ENCODE data around the gene ZNF142. TPM values are rescaled to one million over a fixed set of nuclear protein-coding genes. Genes with fewer than 3 reads are reported as not detected.

Gene ZNF142
- total RNA-seq, 1 donor from 2014 or later, result 34.1 TPM

DNA sequence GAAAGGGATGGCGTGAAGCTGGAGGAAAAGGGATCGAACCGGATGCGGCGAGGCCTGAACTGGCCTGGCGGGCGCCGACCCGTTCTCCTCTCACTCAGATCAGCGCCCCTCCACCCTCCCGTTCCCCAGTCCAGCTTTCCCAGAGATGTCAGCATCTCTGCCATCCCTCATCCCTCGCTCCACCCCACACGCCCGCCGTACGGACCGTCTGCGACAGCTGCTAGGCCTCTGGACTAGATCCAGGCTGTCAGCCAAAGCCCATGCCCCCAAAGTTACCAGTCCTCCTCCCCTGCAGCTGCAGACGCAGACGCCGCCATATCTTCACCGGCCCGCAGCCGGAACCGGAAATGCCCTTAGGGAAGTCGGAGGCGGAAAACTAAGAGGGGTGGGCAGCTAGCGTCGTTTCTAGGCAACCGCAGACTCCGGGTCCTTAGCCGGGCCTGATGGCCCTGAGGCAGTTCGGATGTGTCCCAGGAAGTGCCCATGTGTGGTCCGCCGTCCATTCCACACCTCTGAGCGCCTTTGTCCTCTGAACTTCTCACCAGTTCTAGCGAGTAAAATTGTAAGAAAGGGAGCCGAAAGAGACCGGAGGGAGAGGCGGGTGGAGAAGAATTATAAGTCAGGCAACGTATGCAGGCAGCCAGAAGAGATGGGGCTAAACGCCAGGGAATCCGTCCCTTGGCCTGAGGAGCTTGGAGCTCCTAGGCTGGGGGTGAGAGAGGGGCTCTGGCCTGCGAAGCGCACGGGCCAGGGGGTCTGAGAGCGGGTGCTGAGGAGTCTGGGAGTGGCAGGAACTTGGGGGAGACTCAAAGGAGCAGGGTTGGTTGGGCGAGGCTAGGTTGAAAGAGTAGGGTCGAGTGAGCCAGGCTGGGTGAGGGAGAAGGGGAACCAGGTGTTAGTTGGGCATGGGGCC, 12.5 kb upstream of the ZNF142 start, which contains the start of the genes RNF25 and STK36:
Gene RNF25 (minus strand): TSS at position 349 of the 913 bp plus-strand sequence. CDS start 32 bp downstream, at position 317.
Gene STK36 (plus strand): TSS at position 433 of the 913 bp plus-strand sequence. CDS start 744 bp downstream, outside the sequence.
- H3K4me3 Mint-ChIP-seq, result peak within 1 kb of the TSS; percentile 97
- H3K9me3 Mint-ChIP-seq, result no peaks in the 10 kb centered on the region
- peaks cover 20% of the 10 kb centered on the region for H3K4me1 Mint-ChIP-seq
- DNase-seq (ENCODE audit: low spot score in 2 of 2, unreplicated experiment in 2 of 2), result peak; percentile 53 to 80
- H3K27ac Mint-ChIP-seq, result peak within 1 kb of the TSS; percentile 97
- TF ChIP-seq, protein P1, sequence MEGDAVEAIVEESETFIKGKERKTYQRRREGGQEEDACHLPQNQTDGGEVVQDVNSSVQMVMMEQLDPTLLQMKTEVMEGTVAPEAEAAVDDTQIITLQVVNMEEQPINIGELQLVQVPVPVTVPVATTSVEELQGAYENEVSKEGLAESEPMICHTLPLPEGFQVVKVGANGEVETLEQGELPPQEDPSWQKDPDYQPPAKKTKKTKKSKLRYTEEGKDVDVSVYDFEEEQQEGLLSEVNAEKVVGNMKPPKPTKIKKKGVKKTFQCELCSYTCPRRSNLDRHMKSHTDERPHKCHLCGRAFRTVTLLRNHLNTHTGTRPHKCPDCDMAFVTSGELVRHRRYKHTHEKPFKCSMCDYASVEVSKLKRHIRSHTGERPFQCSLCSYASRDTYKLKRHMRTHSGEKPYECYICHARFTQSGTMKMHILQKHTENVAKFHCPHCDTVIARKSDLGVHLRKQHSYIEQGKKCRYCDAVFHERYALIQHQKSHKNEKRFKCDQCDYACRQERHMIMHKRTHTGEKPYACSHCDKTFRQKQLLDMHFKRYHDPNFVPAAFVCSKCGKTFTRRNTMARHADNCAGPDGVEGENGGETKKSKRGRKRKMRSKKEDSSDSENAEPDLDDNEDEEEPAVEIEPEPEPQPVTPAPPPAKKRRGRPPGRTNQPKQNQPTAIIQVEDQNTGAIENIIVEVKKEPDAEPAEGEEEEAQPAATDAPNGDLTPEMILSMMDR (IDR thresholded peaks at IDR 0.05; ENCODE audit: unreplicated experiment), result no peak
- H3K27me3 Mint-ChIP-seq (ENCODE audit: low read depth), result no peaks in the 10 kb centered on the region
- peaks cover 15% of the 10 kb centered on the region for H3K36me3 Mint-ChIP-seq

DNA sequence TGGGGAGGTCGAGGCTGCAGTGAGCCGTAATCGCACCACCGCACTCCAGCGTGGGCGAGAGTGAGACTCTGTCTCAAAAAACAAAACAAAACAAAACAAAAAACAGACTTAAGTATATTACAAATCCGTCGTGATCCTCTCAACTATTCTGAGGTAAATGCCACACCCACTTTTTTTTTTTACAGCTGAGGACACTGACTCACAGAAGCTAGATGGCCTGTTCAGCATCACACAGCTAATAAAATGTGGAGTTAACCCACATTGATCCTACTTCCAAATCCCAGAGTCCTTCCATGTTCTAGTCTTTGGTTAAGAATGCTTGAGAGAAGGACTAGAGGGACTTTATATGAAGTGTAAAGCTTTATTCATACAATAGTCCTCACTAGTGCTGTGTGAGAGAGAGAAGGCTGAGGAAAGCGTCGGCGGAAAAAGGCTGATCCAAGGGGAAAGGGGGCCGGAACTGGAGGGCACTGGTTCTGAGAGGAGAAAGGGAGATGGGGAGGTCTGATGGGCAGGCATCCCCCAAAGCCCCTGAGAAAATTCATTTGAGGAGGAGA, 11.8 kb upstream of the ZNF142 start:
- Mint-ChIP-seq H3K9me3 (no peaks in the 10 kb centered on the region), H3K27ac (peak overlapping the region; percentile 97), H3K4me1 (peaks cover 20% of the 10 kb centered on the region), H3K4me3 (peak overlapping the region; percentile 97), H3K36me3 (peaks cover 15% of the 10 kb centered on the region), H3K27me3 (ENCODE audit: low read depth) (no peaks in the 10 kb centered on the region)
- TF ChIP-seq, protein P1 (IDR thresholded peaks at IDR 0.05; ENCODE audit: unreplicated experiment), result no peak
- DNase-seq (ENCODE audit: low spot score in 2 of 2, unreplicated experiment in 2 of 2), result no peak

- H3K27me3 Mint-ChIP-seq (ENCODE audit: low read depth), result no peaks in the 10 kb centered on the region
- H3K4me3 Mint-ChIP-seq, result no peak overlapping the region
- TF ChIP-seq, protein P1 (IDR thresholded peaks at IDR 0.05; ENCODE audit: unreplicated experiment), result no peak
- no peaks in the 10 kb centered on the region for H3K9me3 Mint-ChIP-seq
- no peak for DNase-seq (ENCODE audit: low spot score in 2 of 2, unreplicated experiment in 2 of 2)
- H3K4me1 Mint-ChIP-seq, result peaks cover 9% of the 10 kb centered on the region
- H3K27ac Mint-ChIP-seq, result no peak overlapping the region
- H3K36me3 Mint-ChIP-seq, result peaks cover 16% of the 10 kb centered on the region
Observed at GRCh38 chr2:218664653-218665052, 5.2 kb upstream of the ZNF142 start.

GRCh38 chr2:218663901-218664300, 4.5 kb upstream of the ZNF142 start:
- H3K9me3 Mint-ChIP-seq, result no peaks in the 10 kb centered on the region
- no peak overlapping the region for H3K4me3 Mint-ChIP-seq
- TF ChIP-seq, protein P1 (IDR thresholded peaks at IDR 0.05; ENCODE audit: unreplicated experiment), result no peak
- H3K27me3 Mint-ChIP-seq (ENCODE audit: low read depth), result no peaks in the 10 kb centered on the region
- H3K27ac Mint-ChIP-seq, result no peak overlapping the region
- H3K36me3 Mint-ChIP-seq, result peaks cover 16% of the 10 kb centered on the region
- no peak for DNase-seq (ENCODE audit: low spot score in 2 of 2, unreplicated experiment in 2 of 2)
- H3K4me1 Mint-ChIP-seq, result peaks cover 12% of the 10 kb centered on the region

GRCh38 chr2:218662827-218663226, 3.4 kb upstream of the ZNF142 start:
- Mint-ChIP-seq H3K4me1 (peaks cover 17% of the 10 kb centered on the region), H3K9me3 (no peaks in the 10 kb centered on the region), H3K4me3 (no peak overlapping the region), H3K27me3 (ENCODE audit: low read depth) (no peaks in the 10 kb centered on the region), H3K27ac (no peak overlapping the region), H3K36me3 (peaks cover 14% of the 10 kb centered on the region)
- TF ChIP-seq, protein P1 (IDR thresholded peaks at IDR 0.05; ENCODE audit: unreplicated experiment), result no peak
- no peak for DNase-seq (ENCODE audit: low spot score in 2 of 2, unreplicated experiment in 2 of 2)

Data from mesothelial cell of epicardium (in vitro differentiated cells).